Heart left ventricle (tissue), 13 donors: Measurements from ENCODE around the gene IRF2.

Source experiments
- CTCF ChIP-seq, 12 donors: fragments of 200-600 bp; sonication (generic) in 4 of 12; IDR thresholded peaks; one replicate each; pipeline versions ENCODE4 v1.5.0 to v1.8.0; 2018 to 2022; ENCODE audit warnings: antibody characterized with exemption in 12 of 12, mild to moderate bottlenecking in 5 of 12
- POLR2A ChIP-seq, 2 donors: fragments of 450-650 bp; IDR thresholded peaks; one replicate each; pipeline ENCODE4 v1.6.1; 2017; ENCODE audit warnings: antibody characterized with exemption in 2 of 2, mild to moderate bottlenecking in 2 of 2, moderate library complexity in 2 of 2
- donor health status: ischemic (EF 13 %, LVEDD 7.1; RV severe dilation, severe dysfunction).
- donor health status: DM: no; HTN: yes; CAD: no.
- donor health status: DM: no; HTN: no; CAD: no.
- donor health status: ischemic (EF 25% LVEDD 6.9; RV normal size, moderate dysfunction).
- donor health status: ischemic (EF 25% LVEDD 5.7; RV mildly dilated, moderate dysfunction).
- donor health status: ischemic (EF 35%, LVEDD 5.7; RV mildly dilated, moderate dysfunction).
- donor health status: nonischemic (EF 11% LVEDD 7.7; RV severe dilation, severe dysfunction).
- donor health status: DM: yes; HTN: yes; CAD: no.
- donor health status: PGD.
- donor health status: ischemic (EF 29% LVEDD 5.4; RV normal size, mild dysfunction).
- donor health status: nonischemic (EF 23%, LVEDD 6.1; RV moderate dilation, normal function).

GRCh38 chr4:184442314-184442635 lies 32.1 kb downstream of the IRF2 start:
- TF ChIP-seq CTCF (IDR thresholded peaks at IDR 0.05) = no peak
- no peak for TF ChIP-seq POLR2A (IDR thresholded peaks at IDR 0.05)
